Immature natural killer cell (primary cell): ENCODE data around the gene PRPF18. TPM values are rescaled to one million over a fixed set of nuclear protein-coding genes. Genes with fewer than 3 reads are reported as not detected.
"Not testable (repeated sequence)": the region's sequence is repeated elsewhere in the genome, so short reads cannot be mapped to it uniquely, and the experiment has no call there.

ENCODE experiments used
- DNase-seq, 3 donors: peaks; one replicate each; pipeline ENCODE4 v3.0.0; 2022; ENCODE audit warnings: mixed read lengths in 1 of 3
- H3K27ac Mint-ChIP-seq, 6 donors: one replicate each; pipeline ENCODE4 v1.8.0; 2020; ENCODE audit warnings: mixed read lengths in 6 of 6, mild to moderate bottlenecking in 5 of 6, inconsistent platforms in 4 of 6, moderate library complexity in 3 of 6
- H3K27me3 Mint-ChIP-seq, 3 donors: one replicate each; pipeline ENCODE4 v1.8.0; 2020 to 2021; ENCODE audit warnings: low read depth in 3 of 3, mild to moderate bottlenecking in 3 of 3, mixed read lengths in 3 of 3, moderate library complexity in 3 of 3, inconsistent platforms in 1 of 3
- H3K36me3 Mint-ChIP-seq, 3 donors: one replicate each; pipeline ENCODE4 v1.8.0; 2020; ENCODE audit warnings: mixed read lengths in 3 of 3, inconsistent platforms in 2 of 3, mild to moderate bottlenecking in 2 of 3
- H3K4me1 Mint-ChIP-seq, 2 donors: one replicate each; pipeline ENCODE4 v1.8.0; 2020; ENCODE audit warnings: inconsistent platforms in 2 of 2, mild to moderate bottlenecking in 2 of 2, mixed read lengths in 2 of 2, moderate library complexity in 1 of 2
- H3K4me3 Mint-ChIP-seq, 5 donors: one replicate each; pipeline ENCODE4 v1.8.0; 2020; ENCODE audit warnings: mild to moderate bottlenecking in 5 of 5, mixed read lengths in 5 of 5, inconsistent platforms in 3 of 5, moderate library complexity in 3 of 5
- H3K9me3 Mint-ChIP-seq, 6 donors: one replicate each; pipeline ENCODE4 v1.8.0; 2020; ENCODE audit warnings: mild to moderate bottlenecking in 6 of 6, mixed read lengths in 6 of 6, inconsistent platforms in 4 of 6, moderate library complexity in 3 of 6
- polyA plus RNA-seq, 3 donors: library from polyadenylated mRNA; unstranded; fragments of 300-500 nt; fragmentation: Illumina TruSeq; gene quantifications; one replicate each; pipeline ENCODE4 v1.2.3, GENCODE V29; 2021

Gene PRPF18
- polyA plus RNA-seq: 10 to 100 TPM; 48.5 to 60.8 (median 50.1) TPM

- Mint-ChIP-seq H3K4me1 (peaks cover 35 to 49% of the 10 kb centered on the region in 2 donors), H3K36me3 (peaks cover 0 to 4% (median 0%) of the 10 kb centered on the region in 3 donors), H3K4me3 (peak within 1 kb of the TSS; percentile 98 to 100 (median 100)), H3K9me3 (no peaks in the 10 kb centered on the region), H3K27ac (peak within 1 kb of the TSS; percentile 90 to 99 (median 96)), H3K27me3 (peaks cover 4 to 7% (median 5%) of the 10 kb centered on the region in 3 donors)
- DNase-seq: peak; percentile 88 to 92 (median 90)
Observed at GRCh38 chr10:13586676-13587355, at the start of gene PRPF18. TSS of gene PRPF18 (plus strand) at chr10:13586965. CDS start at chr10:13587087, 122 bp downstream.

GRCh38 chr10:13537985-13538384 lies 48.8 kb upstream of the PRPF18 start:
- not testable (repeated sequence) for H3K4me1 Mint-ChIP-seq, DNase-seq, H3K27ac Mint-ChIP-seq, H3K36me3 Mint-ChIP-seq, H3K9me3 Mint-ChIP-seq, H3K4me3 Mint-ChIP-seq
- H3K27me3 Mint-ChIP-seq: peaks cover 6 to 19% (median 7%) of the 10 kb centered on the region in 3 donors

- H3K4me3 Mint-ChIP-seq: no peak overlapping the region
- H3K27me3 Mint-ChIP-seq: peaks cover 0 to 17% (median 11%) of the 10 kb centered on the region in 3 donors
- no peaks in the 10 kb centered on the region for H3K4me1 Mint-ChIP-seq
- no peaks in the 10 kb centered on the region for H3K36me3 Mint-ChIP-seq
- no peak overlapping the region for H3K27ac Mint-ChIP-seq
- peaks cover 0 to 1% (median 0%) of the 10 kb centered on the region in 6 donors for H3K9me3 Mint-ChIP-seq
- DNase-seq: no peak
Observed at GRCh38 chr10:13542533-13542932, 44.2 kb upstream of the PRPF18 start.

- no peaks in the 10 kb centered on the region for H3K4me1 Mint-ChIP-seq
- no peak overlapping the region for H3K27ac Mint-ChIP-seq
- H3K9me3 Mint-ChIP-seq: peaks cover 8 to 26% (median 14%) of the 10 kb centered on the region in 6 donors
- H3K36me3 Mint-ChIP-seq: peaks cover 0 to 12% (median 0%) of the 10 kb centered on the region in 3 donors
- no peak overlapping the region for H3K4me3 Mint-ChIP-seq
- H3K27me3 Mint-ChIP-seq: peaks cover 1 to 9% (median 3%) of the 10 kb centered on the region in 3 donors
- no peak for DNase-seq
Observed at GRCh38 chr10:13550802-13551201, 36.0 kb upstream of the PRPF18 start.

GRCh38 chr10:13555884-13556510 lies 30.8 kb upstream of the PRPF18 start:
- H3K9me3 Mint-ChIP-seq: peaks cover 0 to 4% (median 0%) of the 10 kb centered on the region in 6 donors
- no peak for DNase-seq
- H3K36me3 Mint-ChIP-seq: no peaks in the 10 kb centered on the region
- H3K4me3 Mint-ChIP-seq: no peak overlapping the region
- H3K27ac Mint-ChIP-seq: no peak overlapping the region
- H3K4me1 Mint-ChIP-seq: no peaks in the 10 kb centered on the region
- H3K27me3 Mint-ChIP-seq: peaks cover 0 to 2% (median 1%) of the 10 kb centered on the region in 3 donors

GRCh38 chr10:13559124-13559700 lies 27.6 kb upstream of the PRPF18 start:
- DNase-seq: no peak
- Mint-ChIP-seq H3K27me3 (peaks cover 0 to 1% (median 0%) of the 10 kb centered on the region in 3 donors), H3K4me1 (no peaks in the 10 kb centered on the region), H3K4me3 (no peak overlapping the region), H3K9me3 (no peaks in the 10 kb centered on the region), H3K36me3 (no peaks in the 10 kb centered on the region), H3K27ac (no peak overlapping the region)

- Mint-ChIP-seq H3K36me3 (no peaks in the 10 kb centered on the region), H3K27ac (no peak overlapping the region), H3K4me3 (no peak overlapping the region), H3K9me3 (no peaks in the 10 kb centered on the region), H3K27me3 (peaks cover 0 to 1% (median 0%) of the 10 kb centered on the region in 3 donors), H3K4me1 (no peaks in the 10 kb centered on the region)
- no peak for DNase-seq
Observed at GRCh38 chr10:13560597-13560996, 26.2 kb upstream of the PRPF18 start.

GRCh38 chr10:13563481-13564445 lies 23.0 kb upstream of the PRPF18 start:
- Mint-ChIP-seq H3K4me1 (no peaks in the 10 kb centered on the region), H3K9me3 (no peaks in the 10 kb centered on the region), H3K4me3 (no peak overlapping the region), H3K27me3 (peaks cover under 1 to 4% (median 3%) of the 10 kb centered on the region in 3 donors), H3K27ac (no peak overlapping the region), H3K36me3 (no peaks in the 10 kb centered on the region)
- no peak for DNase-seq

GRCh38 chr10:13564576-13564975 lies 22.2 kb upstream of the PRPF18 start:
- no peaks in the 10 kb centered on the region for H3K9me3 Mint-ChIP-seq
- H3K4me3 Mint-ChIP-seq: no peak overlapping the region
- no peak overlapping the region for H3K27ac Mint-ChIP-seq
- DNase-seq: no peak
- H3K36me3 Mint-ChIP-seq: no peaks in the 10 kb centered on the region
- H3K4me1 Mint-ChIP-seq: no peaks in the 10 kb centered on the region
- H3K27me3 Mint-ChIP-seq: peaks cover 2 to 4% (median 3%) of the 10 kb centered on the region in 3 donors

- no peak overlapping the region for H3K4me3 Mint-ChIP-seq
- no peak for DNase-seq
- H3K9me3 Mint-ChIP-seq: no peaks in the 10 kb centered on the region
- H3K27me3 Mint-ChIP-seq: peaks cover 2 to 6% (median 5%) of the 10 kb centered on the region in 3 donors
- H3K36me3 Mint-ChIP-seq: no peaks in the 10 kb centered on the region
- no peaks in the 10 kb centered on the region for H3K4me1 Mint-ChIP-seq
- H3K27ac Mint-ChIP-seq: no peak overlapping the region
Observed at GRCh38 chr10:13567030-13567429, 19.7 kb upstream of the PRPF18 start.

- H3K27ac Mint-ChIP-seq: no peak overlapping the region
- H3K4me3 Mint-ChIP-seq: no peak overlapping the region
- H3K9me3 Mint-ChIP-seq: peaks cover 0 to 10% (median 2%) of the 10 kb centered on the region in 6 donors
Observed at GRCh38 chr10:13571541-13571940, 15.2 kb upstream of the PRPF18 start.

GRCh38 chr10:13573960-13574359 lies 12.8 kb upstream of the PRPF18 start:
- peaks cover 0 to 3% (median 0%) of the 10 kb centered on the region in 3 donors for H3K36me3 Mint-ChIP-seq
- no peak for DNase-seq
- no peaks in the 10 kb centered on the region for H3K4me1 Mint-ChIP-seq
- H3K4me3 Mint-ChIP-seq: no peak overlapping the region
- peaks cover 0 to 10% (median 2%) of the 10 kb centered on the region in 6 donors for H3K9me3 Mint-ChIP-seq
- no peak overlapping the region for H3K27ac Mint-ChIP-seq
- H3K27me3 Mint-ChIP-seq: peaks cover 6 to 16% (median 7%) of the 10 kb centered on the region in 3 donors

More at GRCh38 chr10:13571541-13571940, 15.2 kb upstream of the PRPF18 start:
- no peaks in the 10 kb centered on the region for H3K4me1 Mint-ChIP-seq
- DNase-seq: no peak
- peaks cover 8 to 13% (median 9%) of the 10 kb centered on the region in 3 donors for H3K27me3 Mint-ChIP-seq
- peaks cover 0 to 3% (median 0%) of the 10 kb centered on the region in 3 donors for H3K36me3 Mint-ChIP-seq

GRCh38 chr10:13585195-13585751 lies 1.5 kb upstream of the PRPF18 start:
- DNase-seq: no peak

More at GRCh38 chr10:13585195-13585751, 1.5 kb upstream of the PRPF18 start:
- Mint-ChIP-seq H3K36me3 (peaks cover 0 to 4% (median 0%) of the 10 kb centered on the region in 3 donors), H3K9me3 (no peaks in the 10 kb centered on the region), H3K27ac (no peak overlapping the region), H3K4me1 (peaks cover 34 to 40% of the 10 kb centered on the region in 2 donors), H3K4me3 (no peak overlapping the region), H3K27me3 (peaks cover 8 to 10% (median 9%) of the 10 kb centered on the region in 3 donors)
